HG02884 (cell line): ENCODE results near the gene HOXB7.

Experiments used
- ATAC-seq: cut with Tn5 transposase; IDR thresholded peaks from one replicate; pipeline ENCODE4 v1.9.1; 2021; ENCODE audit warnings: mild to moderate bottlenecking, moderate library complexity; ENCODE audit not compliant: unreplicated experiment

HOXB7 gene

GRCh38 chr17:48586355-48587258 is 24.2 kb downstream of the HOXB7 start:
- ATAC-seq: no peak

- no peak for ATAC-seq
These were observed 26.5 kb downstream of the HOXB7 start for GRCh38 chr17:48584223-48584741.

- no peak for ATAC-seq
These were observed 27.1 kb downstream of the HOXB7 start for GRCh38 chr17:48583708-48584222.

GRCh38 chr17:48582750-48583069 is 28.1 kb downstream of the HOXB7 start:
- ATAC-seq: no peak

- ATAC-seq: no peak
These were observed 30.9 kb downstream of the HOXB7 start for GRCh38 chr17:48579760-48580554.

- ATAC-seq: no peak
These were observed 31.4 kb downstream of the HOXB7 start for GRCh38 chr17:48579471-48579759.

- ATAC-seq: no peak
These were observed 32.0 kb downstream of the HOXB7 start for GRCh38 chr17:48578616-48579470.

GRCh38 chr17:48577946-48578615 is 32.7 kb downstream of the HOXB7 start, which contains the start of gene HOXB4:
Gene HOXB4, minus strand, starts transcription at chr17:48578350. Its CDS starts 31 bp downstream, at chr17:48578319.
- no peak for ATAC-seq

GRCh38 chr17:48577330-48577945 is 33.4 kb downstream of the HOXB7 start:
- ATAC-seq: no peak

- no peak for ATAC-seq
These were observed 34.1 kb downstream of the HOXB7 start for GRCh38 chr17:48576479-48577309.

- ATAC-seq: no peak
These were observed 34.9 kb downstream of the HOXB7 start for GRCh38 chr17:48575673-48576478.

- ATAC-seq: no peak
These were observed 35.7 kb downstream of the HOXB7 start for GRCh38 chr17:48575066-48575582.

GRCh38 chr17:48574505-48575065 is 36.2 kb downstream of the HOXB7 start:
- ATAC-seq: no peak

- no peak for ATAC-seq
These were observed 38.9 kb downstream of the HOXB7 start for GRCh38 chr17:48571826-48572417.

- no peak for ATAC-seq
These were observed 39.6 kb downstream of the HOXB7 start for GRCh38 chr17:48571024-48571818.

- no peak for ATAC-seq
These were observed 40.3 kb downstream of the HOXB7 start for GRCh38 chr17:48570325-48571023.
